Panc1 (cell line): Measurements from ENCODE around the gene MSANTD4. TPM values are rescaled to one million over a fixed set of nuclear protein-coding genes. Genes with fewer than 3 reads are reported as not detected.

Experiments used
- ATAC-seq: fragments of 200-7000 bp; cut with Tn5 transposase; 2 replicates; pipeline ENCODE4 v1.9.1; 2020; ENCODE audit warnings: mild to moderate bottlenecking, moderate library complexity
- BruUV-seq: library from RNA; stranded (reverse); fragments of 400-500 nt; replicated peaks from 2 replicates; lab custom pipeline; 2021; lab: Mats Ljungman, UMichigan
- CTCF ChIA-PET: fragments of 300-600 bp; sonication (Branson Sonifier 250); formaldehyde crosslinking; loops from one replicate; lab custom pipeline; 2022; ENCODE audit warnings: antibody characterized with exemption; lab: Charles Lee
- POLR2A ChIA-PET: fragments of 300-600 bp; sonication (Branson Sonifier 250); formaldehyde crosslinking; loops from one replicate; lab custom pipeline; 2022; ENCODE audit warnings: antibody characterized with exemption; lab: Charles Lee
- DNase-seq: peaks from one replicate; pipeline ENCODE4 v3.0.0-alpha.2; 2010; ENCODE audit warnings: low read depth, low spot score
- H3K27ac ChIP-seq: 2 replicates; pipeline ENCODE4 v1.5.1; 2011; ENCODE audit warnings: mild to moderate bottlenecking, low read length, inconsistent platforms
- H3K27me3 ChIP-seq: fragments of 200-500 bp; sonication (Bioruptor generic); 2 replicates; pipeline ENCODE4 v1.6.0; 2014; ENCODE audit warnings: low read length, inconsistent platforms; ENCODE audit not compliant: control insufficient read depth, insufficient read depth
- H3K36me3 ChIP-seq: fragments of 200-500 bp; sonication (Bioruptor generic); 2 replicates; pipeline ENCODE4 v1.5.1; 2014; ENCODE audit warnings: inconsistent platforms, mild to moderate bottlenecking, low read length, moderate library complexity; ENCODE audit not compliant: control insufficient read depth, insufficient read depth
- H3K4me1 ChIP-seq: 2 replicates; pipeline ENCODE4 v1.5.1; 2011; ENCODE audit warnings: inconsistent platforms, mild to moderate bottlenecking, low read length, moderate library complexity; ENCODE audit not compliant: control insufficient read depth, insufficient read depth
- H3K4me3 ChIP-seq, 2 experiments: 2 replicates each; pipeline ENCODE4 v1.5.1; 2011 to 2012; ENCODE audit warnings: low read depth in 2 of 2, low read length in 2 of 2, mild to moderate bottlenecking in 2 of 2, inconsistent platforms in 1 of 2, moderate library complexity in 1 of 2
- H3K9me3 ChIP-seq: fragments of 200-500 bp; sonication (Bioruptor generic); 2 replicates; pipeline ENCODE4 v1.5.1; 2014; ENCODE audit warnings: low read depth, mild to moderate bottlenecking, inconsistent platforms, low read length, moderate library complexity; ENCODE audit not compliant: control insufficient read depth, insufficient read depth
- CTCF ChIP-seq: fragments of 450-650 bp; IDR thresholded peaks from 2 replicates; pipeline ENCODE4 v1.5.1; 2017; ENCODE audit warnings: mild to moderate bottlenecking
- POLR2AphosphoS5 ChIP-seq: IDR thresholded peaks from 2 replicates; pipeline ENCODE4 v1.6.1; 2012; ENCODE audit warnings: mild to moderate bottlenecking, low read depth, low read length, moderate library complexity
- REST ChIP-seq, 2 experiments: IDR thresholded peaks; 2 replicates each; pipeline ENCODE4 v1.6.1; 2011 to 2012; ENCODE audit warnings: low read depth in 2 of 2, control low read depth in 1 of 2, low read length in 1 of 2, mild to moderate bottlenecking in 1 of 2, moderate library complexity in 1 of 2; ENCODE audit not compliant: insufficient read depth in 1 of 2
- SIN3A ChIP-seq: IDR thresholded peaks from 2 replicates; pipeline ENCODE4 v1.6.1; 2012; ENCODE audit warnings: low read depth, mild to moderate bottlenecking, low read length, moderate library complexity, borderline replicate concordance; ENCODE audit not compliant: insufficient read depth
- TCF7L2 ChIP-seq: IDR thresholded peaks from 2 replicates; pipeline ENCODE4 v1.6.1; 2011; ENCODE audit warnings: mild to moderate bottlenecking, low read depth, low read length, inconsistent platforms
- in situ Hi-C: cut with HindIII; loops from 2 replicates; pipeline ENCODE4 v1.10.0; 2016; ENCODE audit warnings: low sequenced_read_pairs, low pct_unique_long_range_greater_than_20kb
- intact Hi-C: fragments of 100-400 bp; cut with micrococcal nuclease; formaldehyde crosslinking; loops from one replicate; pipeline ENCODE4 v1.10.0; 2022; ENCODE audit not compliant: unreplicated experiment
- total RNA-seq: library from RNA; stranded (reverse); gene quantifications from one replicate; pipeline ENCODE4 v1.2.1, GENCODE V29; 2021; ENCODE audit not compliant: unreplicated experiment

MSANTD4 gene
- total RNA-seq, 1 experiment from 2014 or later, result 19.6 TPM

- BruUV-seq, result no TSS peak
- ChIA-PET CTCF (no interaction called here), POLR2A (no interaction called here)
- ATAC-seq, result no peak
- DNase-seq, result no peak
- no peaks in the 10 kb centered on the region; the same call in 1 of the 2 replicates for H3K9me3 ChIP-seq
- H3K36me3 ChIP-seq, result peaks cover 9% of the 10 kb centered on the region
- intact Hi-C loops, result no loop called here
- H3K4me3 ChIP-seq, result no peak overlapping the region
- H3K27me3 ChIP-seq, result no peaks in the 10 kb centered on the region
- H3K27ac ChIP-seq, result no peak overlapping the region
- no peaks in the 10 kb centered on the region for H3K4me1 ChIP-seq
- TF ChIP-seq TCF7L2 (no peak), CTCF (no peak), POLR2AphosphoS5 (no peak), SIN3A (no peak), REST (IDR thresholded peaks at IDR 0.05; ENCODE audit: insufficient read depth in 1 of 2, low read depth in 2 of 2, low read length in 1 of 2) (no peak)
- in situ Hi-C loops, result no loop called here
Measured at GRCh38 chr11:106014035-106014434, 8.0 kb downstream of the MSANTD4 start.

GRCh38 chr11:106012744-106013143 lies 9.3 kb downstream of the MSANTD4 start:
- no peaks in the 10 kb centered on the region for H3K4me1 ChIP-seq
- no peak overlapping the region for H3K27ac ChIP-seq
- ChIA-PET CTCF (no interaction called here), POLR2A (no interaction called here)
- ATAC-seq, result no peak
- no TSS peak for BruUV-seq
- TF ChIP-seq REST (IDR thresholded peaks at IDR 0.05; ENCODE audit: insufficient read depth in 1 of 2, low read depth in 2 of 2, low read length in 1 of 2) (no peak), SIN3A (no peak), POLR2AphosphoS5 (no peak), TCF7L2 (no peak), CTCF (no peak)
- H3K27me3 ChIP-seq, result no peaks in the 10 kb centered on the region
- intact Hi-C loops, result no loop called here
- H3K9me3 ChIP-seq, result peaks cover 8% of the 10 kb centered on the region; the same call in 1 of the 2 replicates
- no peak for DNase-seq
- no peak overlapping the region for H3K4me3 ChIP-seq
- in situ Hi-C loops, result no loop called here
- H3K36me3 ChIP-seq, result peaks cover 9% of the 10 kb centered on the region
